ENCODE measurements around the gene PAGE2B. TPM values are rescaled to one million over a fixed set of nuclear protein-coding genes. Genes with fewer than 3 reads are reported as not detected.

PAGE2B gene
- not detected in 2 replicates for total RNA-seq

DNA sequence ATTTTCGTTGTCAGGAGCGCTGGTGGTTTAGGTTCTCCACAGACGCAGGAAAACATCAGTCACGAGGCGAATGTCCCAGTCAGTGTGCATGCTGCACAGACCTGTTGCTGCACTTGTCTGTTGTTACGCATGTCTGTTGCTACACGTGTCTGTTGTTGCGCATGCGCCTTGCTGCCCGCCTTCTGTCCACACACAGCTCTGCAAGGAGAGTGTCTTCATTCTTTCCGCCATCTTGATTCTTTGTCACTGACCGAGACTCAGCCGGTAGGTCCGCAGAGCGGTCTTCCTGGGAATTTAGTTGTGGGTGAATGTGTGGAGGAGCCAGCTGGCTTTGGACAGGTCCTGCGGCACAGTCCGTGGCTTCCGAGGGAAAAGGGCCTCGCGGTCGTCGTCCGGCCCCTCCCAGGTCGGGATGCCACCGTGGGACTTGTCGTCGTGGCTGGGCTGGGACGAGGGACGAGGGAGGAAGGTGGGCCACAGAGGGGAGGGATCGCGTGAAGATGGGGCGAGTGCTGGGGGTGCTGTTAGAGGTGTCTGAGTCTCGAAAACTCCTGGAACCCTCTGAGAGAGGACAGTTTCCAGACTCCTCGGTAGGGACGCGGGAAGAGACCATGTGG lies at the start of gene PAGE2B:
Gene PAGE2B, plus strand, starts transcription at position 180 of the 617 bp plus-strand sequence. CDS start 1,012 bp downstream, outside the sequence.

DNA sequence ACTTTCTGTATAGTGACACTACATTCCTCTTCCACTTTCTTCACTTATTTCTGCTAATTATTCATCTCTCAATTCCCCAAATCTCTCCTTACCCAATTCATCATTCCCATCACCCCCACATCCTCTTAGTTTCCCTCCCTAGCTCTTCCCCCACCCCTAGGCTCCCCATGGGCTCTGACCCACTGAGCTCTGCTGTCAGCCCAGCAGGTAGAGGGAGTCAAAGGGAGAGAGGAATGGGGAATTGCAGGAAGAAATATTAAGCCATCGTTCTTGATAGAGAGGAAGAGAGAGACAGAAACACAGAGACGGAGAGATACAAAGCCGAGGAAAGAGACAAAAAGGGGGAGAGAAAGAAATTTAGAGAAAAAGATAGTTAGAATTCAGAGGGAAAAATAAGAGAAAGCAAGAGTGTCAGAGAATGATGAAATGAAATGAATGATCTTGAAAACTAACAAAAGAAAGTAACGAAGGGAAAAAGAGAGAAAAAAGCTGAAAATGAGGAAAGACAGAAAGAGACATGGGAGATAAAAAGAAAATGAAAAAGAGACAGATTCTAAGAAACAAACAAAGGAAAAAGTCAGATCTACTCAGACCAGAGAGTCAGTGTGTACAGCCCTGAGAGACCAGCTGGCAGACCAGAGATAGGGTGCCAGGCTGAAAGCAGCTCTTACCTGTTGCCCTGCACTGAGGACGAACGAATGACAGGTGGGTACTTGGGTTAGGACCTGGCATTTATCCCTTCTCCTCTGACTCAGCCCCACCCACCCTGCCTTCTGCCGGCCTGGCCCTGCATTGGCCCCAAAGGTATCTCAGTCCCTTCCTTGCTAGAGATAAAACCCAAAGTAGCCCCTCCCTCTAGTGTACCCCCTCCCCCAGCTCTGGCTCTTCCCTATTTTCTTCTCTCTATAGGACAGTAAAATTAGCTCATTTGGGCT lies 44.3 kb upstream of the PAGE2B start, which contains the start of gene ALAS2:
Gene ALAS2, minus strand, starts transcription at position 707 of the 935 bp plus-strand sequence. CDS start 4,977 bp downstream, outside the sequence.

DNA sequence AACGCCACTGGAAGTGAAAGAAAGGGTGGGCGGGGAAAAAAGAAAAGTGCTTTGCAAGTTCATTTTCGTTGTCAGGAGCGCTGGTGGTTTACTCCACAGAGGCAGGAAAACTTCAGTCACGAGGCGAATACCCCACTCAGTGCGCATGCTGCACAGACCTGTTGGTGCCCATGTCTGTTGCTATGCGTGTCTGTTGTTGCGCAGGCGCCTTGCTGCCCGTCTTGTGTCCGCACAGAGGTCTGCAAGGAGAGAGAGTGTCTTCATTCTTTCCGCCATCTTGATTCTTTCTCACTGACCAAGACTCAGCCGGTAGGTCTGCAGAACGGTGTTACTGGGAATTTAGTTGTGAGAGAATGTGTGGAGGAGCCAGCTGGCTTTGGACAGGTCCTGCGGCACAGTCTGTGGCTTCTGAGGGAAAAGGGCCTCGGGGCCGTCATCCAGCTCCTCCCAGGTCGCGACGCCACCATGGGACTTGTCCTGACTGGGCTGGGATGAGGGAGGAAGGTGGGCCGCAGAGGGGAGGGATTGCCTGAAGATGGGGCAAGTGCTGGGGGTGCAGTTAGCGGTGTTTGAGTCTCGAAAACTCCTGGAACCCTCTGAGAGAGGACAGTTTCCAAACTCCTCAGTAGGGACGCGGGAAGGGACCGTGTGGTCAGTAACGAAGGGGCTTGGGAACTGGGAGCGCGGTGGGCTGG lies 14.1 kb downstream of the PAGE2B start, which contains the start of gene PAGE2:
Gene PAGE2, plus strand, starts transcription at position 224 of the 695 bp plus-strand sequence. CDS start 1,003 bp downstream, outside the sequence.

Other genes starting within 250 kb of the PAGE2B start
- 10.2 and 20.9 TPM in 2 replicates for gene TRO, start 154.2 kb upstream of the PAGE2B start, total RNA-seq
- 0.19 TPM in 1 of 2 replicates, not detected in the other for gene PFKFB1, start 80.8 kb upstream of the PAGE2B start, total RNA-seq
- gene APEX2, start 74.7 kb upstream of the PAGE2B start, total RNA-seq, result 4.5 and 9.0 TPM in 2 replicates
- gene ALAS2, start 44.1 kb upstream of the PAGE2B start, total RNA-seq, result not detected in 2 replicates
- not detected in 2 replicates for gene PAGE2, start 14.0 kb downstream of the PAGE2B start, total RNA-seq
- gene PAGE5, start 145.3 kb downstream of the PAGE2B start, total RNA-seq, result not detected in 2 replicates
- gene PAGE3, start 189.9 kb downstream of the PAGE2B start, total RNA-seq, result not detected in 2 replicates

Measured in regular cardiac myocyte (primary cell).